ENCODE results near the gene RALA. TPM values are rescaled to one million over a fixed set of nuclear protein-coding genes. Genes with fewer than 3 reads are reported as not detected.

Gene RALA
- total and polyA plus RNA-seq, 10 of the 15 experiments (the other 5 are each of a cell fraction or from before 2014, with no cell fraction given) = 7.5 to 53.3 (median 23.1) TPM

GRCh38 chr7:39721919-39722597 is 98.7 kb downstream of the RALA start:
- Histone ChIP-seq H3K27ac (ENCODE audit: control insufficient read depth, insufficient read depth) (no peak overlapping the region), H3K4me1 (ENCODE audit: control insufficient read depth, insufficient read depth, low read length) (no peaks in the 10 kb centered on the region), H3K9me3 (replicated peaks; ENCODE audit: control insufficient read depth, insufficient read depth, low read length) (no peaks in the 10 kb centered on the region), H3K36me3 (ENCODE audit: control insufficient read depth in 2 of 2, insufficient read depth in 2 of 2, low read length in 1 of 2) (no peaks in the 10 kb centered on the region), H3K79me2 (ENCODE audit: control insufficient read depth, insufficient read depth, low read length) (no peaks in the 10 kb centered on the region), H4K20me1 (ENCODE audit: control insufficient read depth, insufficient read depth) (no peaks in the 10 kb centered on the region), H2AFZ (ENCODE audit: control insufficient read depth, low read depth, low read length) (no peak overlapping the region), H3K4me2 (ENCODE audit: control insufficient read depth, insufficient read depth) (no peak overlapping the region), H3K4me3 (no peak overlapping the region), H3K9ac (ENCODE audit: control insufficient read depth, insufficient read depth, low read length) (no peak overlapping the region), H3K27me3 (replicated peaks in 1 of 2; ENCODE audit: control insufficient read depth in 2 of 2, insufficient read depth in 2 of 2, low read length in 1 of 2) (no peaks in the 10 kb centered on the region)
- no peak for DNase-seq (ENCODE audit: low read depth, low spot score)
- in situ Hi-C loops (cut with MboI) (no loop called here), intact Hi-C loops (cut with micrococcal nuclease; ENCODE audit: unreplicated experiment) (no loop called here)
- no peak for FAIRE-seq
- BruUV-seq (replicated peaks) = no TSS peak
- no peak for ATAC-seq
- ChIA-PET SMC1A (ENCODE audit: uncharacterized antibody, unreplicated experiment) (interaction anchor here (0.7 kb wide), 1 partner anchor 142 kb away, joined by 4 read pairs; no protein-coding TSS in a partner anchor), CTCF (no interaction called here), RAD21 (ENCODE audit: unreplicated experiment) (interaction anchor here (1.2 kb wide), 1 partner anchor 141 kb away, joined by 3 read pairs; no protein-coding TSS in a partner anchor), POLR2A (interaction anchor here (1.0 kb wide), 1 partner anchor 11 kb away, joined by 4 read pairs; no protein-coding TSS in a partner anchor)
- 90% methylated on average over 17 of the region's 17 CpGs for WGBS (ENCODE audit: insufficient coverage, insufficient replicate concordance, low lambda C conversion rate, missing lambda C conversion rate)
- TF ChIP-seq TCF12 (IDR thresholded peaks at IDR 0.05; ENCODE audit: low read depth, low read length) = no peak
- no peak for TF ChIP-seq SMARCA5 (IDR thresholded peaks at IDR 0.05)
- no peak for TF ChIP-seq YBX1 (IDR thresholded peaks at IDR 0.05)
- no peak for TF ChIP-seq JUND (IDR thresholded peaks at IDR 0.05; ENCODE audit: low read depth, low read length)
- TF ChIP-seq RAD21 (IDR thresholded peaks at IDR 0.05; ENCODE audit: insufficient read depth, low read depth, low read length) = no peak
- no peak for TF ChIP-seq IRF3 (IDR thresholded peaks at IDR 0.05)
- no peak for TF ChIP-seq SPI1 (IDR thresholded peaks at IDR 0.05; ENCODE audit: borderline replicate concordance, insufficient read depth, low read depth, low read length)
- no peak for TF ChIP-seq IKZF2 (IDR thresholded peaks at IDR 0.05)
- TF ChIP-seq KAT2A (conservative IDR thresholded peaks at IDR 0.05; ENCODE audit: control insufficient read depth, low read depth, low read length) = no peak
- no peak for TF ChIP-seq SUPT20H (IDR thresholded peaks at IDR 0.05; ENCODE audit: borderline replicate concordance, control insufficient read depth, low read depth, low read length)
- TF ChIP-seq MXI1 (IDR thresholded peaks at IDR 0.05; ENCODE audit: low read depth, low read length) = no peak
- no peak for TF ChIP-seq BMI1 (IDR thresholded peaks at IDR 0.05; ENCODE audit: borderline replicate concordance)
- no peak for TF ChIP-seq FOS (IDR thresholded peaks at IDR 0.05; ENCODE audit: borderline replicate concordance, extremely low read depth, insufficient read length)
